Endothelial cell of umbilical vein (primary cell): ENCODE data around the gene BET1L. TPM values are rescaled to one million over a fixed set of nuclear protein-coding genes. Genes with fewer than 3 reads are reported as not detected.

Experiments used
- BruUV-seq: library from RNA; stranded (reverse); fragments of 400-500 nt; replicated peaks from 2 replicates; lab custom pipeline; 2021; lab: Mats Ljungman, UMichigan
- CTCF ChIA-PET: fragments of 300-600, 350-600 bp; sonication (Branson Sonifier 250); formaldehyde crosslinking; loops from one replicate; lab custom pipeline; 2021; ENCODE audit warnings: antibody characterized with exemption, inconsistent platforms; lab: Charles Lee
- POLR2A ChIA-PET: fragments of 300-600, 350-600 bp; sonication (Branson Sonifier 250); formaldehyde crosslinking; loops from one replicate; lab custom pipeline; 2021; ENCODE audit warnings: antibody characterized with exemption, inconsistent platforms; lab: Charles Lee
- DNase-seq: peaks from one replicate; pipeline ENCODE4 v3.0.0-alpha.2; 2011; ENCODE audit warnings: low read depth, low spot score
- FAIRE-seq: peaks from 2 replicates; lab custom pipeline; 2011; peaks lifted over from hg19 to GRCh38; lab: Jason Lieb, UNC
- H2AFZ ChIP-seq: 2 replicates; pipeline ENCODE4 v1.6.0; 2012; ENCODE audit warnings: low read depth, low read length, control low read depth, inconsistent platforms
- H3K27ac ChIP-seq: 2 replicates; pipeline ENCODE4 v1.5.1; 2011; ENCODE audit warnings: low read depth, mild to moderate bottlenecking, control low read depth, low read length, moderate library complexity; ENCODE audit not compliant: insufficient read depth
- H3K27me3 ChIP-seq, 2 experiments: 2 replicates each; pipeline versions ENCODE4 v1.6.0 to v1.6.1; 2011; ENCODE audit warnings: low read length in 2 of 2, mixed read lengths in 1 of 2; ENCODE audit not compliant: control insufficient read depth in 2 of 2, insufficient read depth in 2 of 2
- H3K36me3 ChIP-seq, 2 experiments: 2 replicates in 1 of 2; 3 replicates in 1 of 2; pipeline ENCODE4 v1.5.1; 2011; ENCODE audit warnings: low read length in 2 of 2, mild to moderate bottlenecking in 1 of 2, moderate library complexity in 1 of 2; ENCODE audit not compliant: control insufficient read depth in 2 of 2, insufficient read depth in 2 of 2; ENCODE audit errors: extremely low read depth in 1 of 2
- H3K4me1 ChIP-seq: 3 replicates; pipeline ENCODE4 v1.5.1; 2011; ENCODE audit warnings: mild to moderate bottlenecking, low read length; ENCODE audit not compliant: control insufficient read depth, insufficient read depth; ENCODE audit errors: extremely low read depth
- H3K4me2 ChIP-seq: 2 replicates; pipeline ENCODE4 v1.6.1; 2011; ENCODE audit warnings: low read length, control low read depth, mixed read lengths; ENCODE audit not compliant: insufficient read depth
- H3K4me3 ChIP-seq, 3 experiments: fragments of 200-600 bp in 1 of 3; sonication (generic), shearing (Covaris generic) in 1 of 3; replicated peaks in 1 of 3; 2 replicates each; pipeline ENCODE4 v1.5.1; 2011 to 2016; ENCODE audit warnings: control low read depth in 3 of 3, low read length in 3 of 3, mild to moderate bottlenecking in 2 of 3, inconsistent platforms in 1 of 3, low read depth in 1 of 3, moderate library complexity in 1 of 3; ENCODE audit not compliant: insufficient read depth in 1 of 3
- H3K79me2 ChIP-seq: 2 replicates; pipeline ENCODE4 v1.6.0; 2012; ENCODE audit warnings: low read length, inconsistent platforms; ENCODE audit not compliant: control insufficient read depth, insufficient read depth
- H3K9ac ChIP-seq: replicated peaks from 2 replicates; pipeline ENCODE3; 2011; ENCODE audit warnings: low read length, control low read depth; ENCODE audit not compliant: insufficient read depth; ENCODE audit errors: extremely low read depth
- H3K9me1 ChIP-seq: replicated peaks from 3 replicates; pipeline ENCODE4 v1.6.0; 2011; ENCODE audit warnings: mild to moderate bottlenecking, low read length; ENCODE audit not compliant: control insufficient read depth, insufficient read depth; ENCODE audit errors: extremely low read depth
- H3K9me3 ChIP-seq: replicated peaks from 2 replicates; pipeline ENCODE4 v1.5.1; 2012; ENCODE audit warnings: low read length, inconsistent platforms; ENCODE audit not compliant: control insufficient read depth, insufficient read depth
- H4K20me1 ChIP-seq: replicated peaks from 2 replicates; pipeline ENCODE3; 2011; ENCODE audit warnings: mild to moderate bottlenecking, low read length; ENCODE audit not compliant: control insufficient read depth, insufficient read depth; ENCODE audit errors: extremely low read depth
- CTCF ChIP-seq, 2 donors: IDR thresholded peaks; 1 replicate in 1 of 2; 2 replicates in 1 of 2; pipeline ENCODE4 v1.5.1; 2011; ENCODE audit warnings: low read length in 2 of 2, mild to moderate bottlenecking in 2 of 2, moderate library complexity in 2 of 2, control low read depth in 1 of 2, inconsistent platforms in 1 of 2, low read depth in 1 of 2; ENCODE audit not compliant: insufficient read depth in 1 of 2; ENCODE audit errors: extremely low read depth in 1 of 2
- EZH2 ChIP-seq: IDR thresholded peaks from 2 replicates; pipeline ENCODE4 v1.6.1; 2012; ENCODE audit warnings: borderline replicate concordance, low read depth, mild to moderate bottlenecking, moderate library complexity, low read length, inconsistent platforms; ENCODE audit not compliant: severe bottlenecking
- FOS ChIP-seq: IDR thresholded peaks from 2 replicates; pipeline ENCODE4 v1.6.1; 2011; ENCODE audit warnings: mild to moderate bottlenecking, low read length, moderate library complexity, borderline replicate concordance; ENCODE audit not compliant: insufficient read depth
- GATA2 ChIP-seq: IDR thresholded peaks from 2 replicates; pipeline ENCODE4 v1.7.0; 2011; ENCODE audit warnings: low read depth, mild to moderate bottlenecking, moderate library complexity, mixed read lengths, low read length; ENCODE audit not compliant: insufficient read length, insufficient read depth
- JUN ChIP-seq: IDR thresholded peaks from 2 replicates; pipeline ENCODE4 v1.6.1; 2011; ENCODE audit warnings: borderline replicate concordance, low read depth; ENCODE audit not compliant: insufficient read length, insufficient read depth
- MAX ChIP-seq: IDR thresholded peaks from 2 replicates; pipeline ENCODE4 v1.6.1; 2011; ENCODE audit not compliant: insufficient read depth, insufficient read length
- MYC ChIP-seq: IDR thresholded peaks from one replicate; pipeline ENCODE4 v1.6.1; 2011; ENCODE audit warnings: mild to moderate bottlenecking, low read depth, low read length
- POLR2A ChIP-seq: IDR thresholded peaks from 2 replicates; pipeline ENCODE4 v1.6.1; 2012; ENCODE audit warnings: low read depth, mild to moderate bottlenecking, control low read depth, low read length
- POLR2AphosphoS5 ChIP-seq: IDR thresholded peaks from 2 replicates; pipeline ENCODE4 v1.6.1; 2012; ENCODE audit warnings: low read depth, mild to moderate bottlenecking, control low read depth, low read length, moderate library complexity; ENCODE audit not compliant: insufficient read depth
- dilution Hi-C: fragments of 300-500 bp; cut with MboI; formaldehyde crosslinking; loops from one replicate; pipeline ENCODE4 v1.15.0; 2019; ENCODE audit warnings: low sequenced_read_pairs; ENCODE audit not compliant: extremely low pct_ligation_motif_present
- intact Hi-C: fragments of 100-400 bp; cut with micrococcal nuclease; formaldehyde crosslinking; loops from one replicate; pipeline ENCODE4 v1.10.0; 2022
- polyA plus RNA-seq, 4 experiments: library from polyadenylated mRNA; depleted of rRNA in 3 of 4; stranded (reverse) in 3 of 4; unstranded in 1 of 4; fragments of >200 nt; gene quantifications; 2 replicates each; pipeline versions ENCODE4 v1.2.1 to v1.2.3, GENCODE V29; 2011 to 2012; ENCODE audit warnings: missing spikeins in 1 of 4
- total RNA-seq: library from RNA; stranded (reverse); gene quantifications from 2 replicates; pipeline ENCODE4 v1.2.3, GENCODE V29; 2021

The BET1L gene
- total and polyA plus RNA-seq, 2 donors (not counting 3 experiments of a cell fraction or from before 2014, with no cell fraction given), result 31.0 to 80.0 TPM

DNA sequence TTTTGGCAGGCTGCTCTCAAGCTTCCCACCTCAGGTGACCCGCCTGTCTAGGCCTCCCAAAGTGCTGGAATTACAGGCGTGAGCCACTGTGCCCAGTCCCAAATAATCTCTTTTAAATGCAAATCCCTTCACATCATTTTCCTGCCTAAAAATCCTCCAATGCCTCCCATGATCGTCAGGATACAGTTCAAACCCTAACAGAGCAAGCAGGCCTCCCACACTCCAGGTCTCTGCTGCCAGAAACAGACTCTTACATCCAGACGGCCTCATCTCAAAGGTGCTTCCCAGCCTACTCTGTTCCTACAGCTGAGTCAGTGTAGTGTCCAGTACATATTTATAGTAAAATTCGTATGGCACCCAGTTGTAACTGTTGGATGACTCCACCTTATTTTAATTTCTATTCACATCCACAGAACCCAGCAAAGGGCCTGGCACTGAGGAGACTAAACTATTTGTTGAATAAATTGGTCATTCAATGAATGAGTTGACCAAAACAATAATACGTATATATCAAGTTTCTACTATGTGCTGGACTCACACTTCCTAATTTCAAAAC is 20.7 kb upstream of the BET1L start:
- Histone ChIP-seq H3K9me3 (no peaks in the 10 kb centered on the region), H3K79me2 (no peaks in the 10 kb centered on the region), H3K4me2 (no peak overlapping the region), H2AFZ (no peak overlapping the region), H3K36me3 (peaks cover 0 to 4% of the 10 kb centered on the region in 2 experiments), H3K27ac (no peak overlapping the region), H3K4me3 (no peak overlapping the region), H3K9ac (no peak overlapping the region), H4K20me1 (no peaks in the 10 kb centered on the region), H3K27me3 (no peaks in the 10 kb centered on the region), H3K4me1 (no peaks in the 10 kb centered on the region), H3K9me1 (no peaks in the 10 kb centered on the region)
- intact Hi-C loops (no loop called here), dilution Hi-C loops (no loop called here)
- ChIA-PET CTCF (interaction anchor here (3.3 kb wide), 1 partner anchor 23 kb away, joined by 10 read pairs; no protein-coding TSS in a partner anchor), POLR2A (no interaction called here)
- TF ChIP-seq JUN (no peak), GATA2 (no peak), CTCF (IDR thresholded peaks at IDR 0.05; ENCODE audit: extremely low read depth in 1 of 2, insufficient read depth in 1 of 2, low read depth in 1 of 2, low read length in 2 of 2) (no peak), EZH2 (no peak), MAX (no peak), MYC (no peak), POLR2AphosphoS5 (no peak), FOS (no peak), POLR2A (no peak)
- DNase-seq (no peak), FAIRE-seq (no peak)
- no TSS peak for BruUV-seq
